NCI-H146 (cell line): ENCODE data around the gene IRF2BPL.

Experiments used
- DNase-seq: peaks from one replicate; lab custom pipeline; 2025; lab: John Stamatoyannopoulos, UW

IRF2BPL gene

GRCh38 chr14:77053046-77053841, 24.7 kb upstream of the IRF2BPL start:
- DNase-seq = peak; percentile 70

GRCh38 chr14:77052281-77053044, 24.0 kb upstream of the IRF2BPL start:
- DNase-seq = no peak

- DNase-seq = no peak
Observed at GRCh38 chr14:77051116-77051515, 22.6 kb upstream of the IRF2BPL start.

GRCh38 chr14:77046721-77047120, 18.2 kb upstream of the IRF2BPL start:
- no peak for DNase-seq

- DNase-seq = no peak
Observed at GRCh38 chr14:77045238-77046162, 17.0 kb upstream of the IRF2BPL start.

- no peak for DNase-seq
Observed at GRCh38 chr14:77044783-77045237, 16.3 kb upstream of the IRF2BPL start.

GRCh38 chr14:77043984-77044485, 15.5 kb upstream of the IRF2BPL start:
- DNase-seq = no peak

- no peak for DNase-seq
Observed at GRCh38 chr14:77043177-77043983, 14.9 kb upstream of the IRF2BPL start.

- no peak for DNase-seq
Observed at GRCh38 chr14:77041881-77042545, 13.5 kb upstream of the IRF2BPL start.

- DNase-seq = peak; percentile 44
Observed at GRCh38 chr14:77040741-77041653, 12.5 kb upstream of the IRF2BPL start.

- DNase-seq = peak; percentile 97
Observed at GRCh38 chr14:77040059-77040740, 11.7 kb upstream of the IRF2BPL start.

- no peak for DNase-seq
Observed at GRCh38 chr14:77039285-77040058, 11.0 kb upstream of the IRF2BPL start.

GRCh38 chr14:77037938-77038568, 9.5 kb upstream of the IRF2BPL start:
- DNase-seq = no peak

- peak; percentile 63 for DNase-seq
Observed at GRCh38 chr14:77037215-77037937, 8.9 kb upstream of the IRF2BPL start.

- DNase-seq = no peak
Observed at GRCh38 chr14:77036484-77037214, 8.1 kb upstream of the IRF2BPL start.

- no peak for DNase-seq
Observed at GRCh38 chr14:77035267-77035666, 6.8 kb upstream of the IRF2BPL start.
